ENCODE measurements around the gene GLB1L3. TPM values are rescaled to one million over a fixed set of nuclear protein-coding genes. Genes with fewer than 3 reads are reported as not detected.
A peak's percentile ranks its signal among the peaks of the same experiment; 100 is the strongest.

The GLB1L3 gene
- polyA plus RNA-seq, 1 experiment: not detected

GRCh38 chr11:134260983-134261382, 15.2 kb upstream of the GLB1L3 start:
- ChIA-PET CTCF (interaction anchor here (1.1 to 2.6 kb wide), 3 partner anchors 12 to 19 kb away, joined by 3 to 14 read pairs (median 5); no protein-coding TSS in a partner anchor), POLR2A (no interaction called here)
- DNase-seq (ENCODE audit: low read depth, low spot score): no peak
- no peak overlapping the region for H3K27ac ChIP-seq (ENCODE audit: low read depth, low read length)
- TF ChIP-seq CTCF (IDR thresholded peaks at IDR 0.05; ENCODE audit: low read depth, low read length): no peak
- no peak overlapping the region for H3K4me3 ChIP-seq (ENCODE audit: low read depth, low read length)
- no peaks in the 10 kb centered on the region for H3K9me3 ChIP-seq (ENCODE audit: control insufficient read depth, insufficient read depth, low read length)
- H3K27me3 ChIP-seq (ENCODE audit: control insufficient read depth, insufficient read depth, low read length): no peaks in the 10 kb centered on the region

- CTCF ChIA-PET: interaction anchor here (0.7 to 2.6 kb wide), 6 partner anchors 8 to 18 kb away, joined by 3 to 14 read pairs (median 4); partner anchors contain the start of genes ACAD8 and THYN1
- POLR2A ChIA-PET: interaction anchor here (1.1 kb wide), 1 partner anchor 8 kb away, joined by 4 read pairs; the partner anchor contains the start of genes ACAD8 and THYN1
- DNase-seq (ENCODE audit: low read depth, low spot score): no peak
- no peak overlapping the region for H3K27ac ChIP-seq (ENCODE audit: low read depth, low read length)
- H3K9me3 ChIP-seq (ENCODE audit: control insufficient read depth, insufficient read depth, low read length): no peaks in the 10 kb centered on the region
- TF ChIP-seq CTCF (IDR thresholded peaks at IDR 0.05; ENCODE audit: low read depth, low read length): peak; percentile 60
- no peaks in the 10 kb centered on the region for H3K27me3 ChIP-seq (ENCODE audit: control insufficient read depth, insufficient read depth, low read length)
- H3K4me3 ChIP-seq (ENCODE audit: low read depth, low read length): no peak overlapping the region
These were observed 14.3 kb upstream of the GLB1L3 start for GRCh38 chr11:134261626-134262488.

- ChIA-PET CTCF (no interaction called here), POLR2A (no interaction called here)
- H3K27me3 ChIP-seq (ENCODE audit: control insufficient read depth, insufficient read depth, low read length): no peaks in the 10 kb centered on the region
- no peak overlapping the region for H3K27ac ChIP-seq (ENCODE audit: low read depth, low read length)
- no peak for TF ChIP-seq CTCF (IDR thresholded peaks at IDR 0.05; ENCODE audit: low read depth, low read length)
- no peak for DNase-seq (ENCODE audit: low read depth, low spot score)
- no peak overlapping the region for H3K4me3 ChIP-seq (ENCODE audit: low read depth, low read length)
- H3K9me3 ChIP-seq (ENCODE audit: control insufficient read depth, insufficient read depth, low read length): no peaks in the 10 kb centered on the region
These were observed 11.0 kb upstream of the GLB1L3 start for GRCh38 chr11:134264966-134265764.

GRCh38 chr11:134266440-134266839, 9.7 kb upstream of the GLB1L3 start:
- no peak for DNase-seq (ENCODE audit: low read depth, low spot score)
- Histone ChIP-seq H3K27ac (ENCODE audit: low read depth, low read length) (no peak overlapping the region), H3K9me3 (ENCODE audit: control insufficient read depth, insufficient read depth, low read length) (no peaks in the 10 kb centered on the region), H3K4me3 (ENCODE audit: low read depth, low read length) (no peak overlapping the region), H3K27me3 (ENCODE audit: control insufficient read depth, insufficient read depth, low read length) (peaks cover 3% of the 10 kb centered on the region)
- POLR2A ChIA-PET: interaction anchor here (0.6 to 1.2 kb wide), 2 partner anchors 42 to 63 kb away, joined by 3 to 8 read pairs; partner anchors contain the start of genes NCAPD3 and VPS26B
- CTCF ChIA-PET: interaction anchor here (1.3 kb wide), 1 partner anchor 339 kb away, joined by 4 read pairs; no protein-coding TSS in a partner anchor
- no peak for TF ChIP-seq CTCF (IDR thresholded peaks at IDR 0.05; ENCODE audit: low read depth, low read length)
